GM23338 (cell line): ENCODE data around the gene ZNF212.

Source experiments
- CREB1 ChIP-seq: fragments of 250-450 bp; sonication (Bioruptor Pico); IDR thresholded peaks from 2 replicates; pipeline ENCODE4 v1.5.0; 2020; ENCODE audit warnings: low read depth, mild to moderate bottlenecking, moderate library complexity
- EZH2 ChIP-seq: fragments of 200-600 bp; sonication (generic); IDR thresholded peaks from one replicate; pipeline ENCODE4 v1.8.0; 2017; ENCODE audit warnings: antibody characterized with exemption, mild to moderate bottlenecking, low read depth; ENCODE audit not compliant: unreplicated experiment
- EZH2phosphoT487 ChIP-seq: fragments of 200-600 bp; sonication (generic); IDR thresholded peaks from one replicate; pipeline ENCODE4 v1.8.1; 2018; ENCODE audit warnings: antibody characterized with exemption; ENCODE audit not compliant: unreplicated experiment
- REST ChIP-seq: IDR thresholded peaks from one replicate; pipeline ENCODE4 v1.6.1; 2018; ENCODE audit warnings: antibody characterized with exemption; ENCODE audit not compliant: unreplicated experiment
- ZNF331 ChIP-seq: fragments of 250-450 bp; sonication (Bioruptor Pico); IDR thresholded peaks from 2 replicates; pipeline ENCODE4 v1.5.0; 2020; ENCODE audit warnings: low read depth, mild to moderate bottlenecking, moderate library complexity
- TF ChIP-seq, protein P1 (sequence below), 2 experiments: fragments of 200-600 bp in 1 of 2; sonication (generic) in 1 of 2; conservative IDR thresholded peaks; 2 replicates each; pipeline versions ENCODE4 v1.5.1 to v1.6.1; 2016 to 2017; ENCODE audit warnings: antibody characterized with exemption in 2 of 2, low read depth in 2 of 2, mild to moderate bottlenecking in 2 of 2, moderate library complexity in 1 of 2

- TF ChIP-seq, protein P1, sequence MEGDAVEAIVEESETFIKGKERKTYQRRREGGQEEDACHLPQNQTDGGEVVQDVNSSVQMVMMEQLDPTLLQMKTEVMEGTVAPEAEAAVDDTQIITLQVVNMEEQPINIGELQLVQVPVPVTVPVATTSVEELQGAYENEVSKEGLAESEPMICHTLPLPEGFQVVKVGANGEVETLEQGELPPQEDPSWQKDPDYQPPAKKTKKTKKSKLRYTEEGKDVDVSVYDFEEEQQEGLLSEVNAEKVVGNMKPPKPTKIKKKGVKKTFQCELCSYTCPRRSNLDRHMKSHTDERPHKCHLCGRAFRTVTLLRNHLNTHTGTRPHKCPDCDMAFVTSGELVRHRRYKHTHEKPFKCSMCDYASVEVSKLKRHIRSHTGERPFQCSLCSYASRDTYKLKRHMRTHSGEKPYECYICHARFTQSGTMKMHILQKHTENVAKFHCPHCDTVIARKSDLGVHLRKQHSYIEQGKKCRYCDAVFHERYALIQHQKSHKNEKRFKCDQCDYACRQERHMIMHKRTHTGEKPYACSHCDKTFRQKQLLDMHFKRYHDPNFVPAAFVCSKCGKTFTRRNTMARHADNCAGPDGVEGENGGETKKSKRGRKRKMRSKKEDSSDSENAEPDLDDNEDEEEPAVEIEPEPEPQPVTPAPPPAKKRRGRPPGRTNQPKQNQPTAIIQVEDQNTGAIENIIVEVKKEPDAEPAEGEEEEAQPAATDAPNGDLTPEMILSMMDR (conservative IDR thresholded peaks at IDR 0.05; ENCODE audit: low read depth in 2 of 2), result no peak
- TF ChIP-seq EZH2 (no peak), ZNF331 (no peak), CREB1 (CRISPR knock-in tag) (no peak), EZH2phosphoT487 (no peak), REST (no peak)
Observed at GRCh38 chr7:149280661-149281507, 41.4 kb downstream of the ZNF212 start.
